ENCODE measurements around the gene CFAP221. TPM values are rescaled to one million over a fixed set of nuclear protein-coding genes. Genes with fewer than 3 reads are reported as not detected.

Gene CFAP221
- total and polyA plus RNA-seq, 10 of the 15 experiments (the other 5 are each of a cell fraction or from before 2014, with no cell fraction given), result not detected

DNA sequence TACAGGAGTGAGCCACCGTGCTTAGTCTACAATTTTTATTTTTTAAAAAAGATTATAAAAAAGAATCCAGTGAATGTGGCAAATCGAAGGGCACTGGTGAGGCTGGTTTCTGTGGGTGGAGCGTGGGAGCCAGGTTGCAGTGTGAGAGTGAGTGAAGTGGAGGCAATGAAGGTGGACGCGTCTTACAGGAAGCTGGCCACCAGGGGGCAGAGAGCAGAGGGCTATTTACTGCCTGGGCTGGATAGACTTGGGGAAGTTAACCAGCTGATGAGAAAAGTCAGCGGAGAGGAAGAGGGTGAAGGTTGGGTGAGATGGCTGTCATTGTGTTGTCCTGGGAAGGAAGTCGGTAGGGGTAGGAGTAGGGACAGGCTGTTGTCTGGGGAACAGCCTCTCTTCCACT, 26.8 kb upstream of the CFAP221 start:
- ATAC-seq, result peak; percentile 98
- BruUV-seq (replicated peaks), result no TSS peak
- WGBS (ENCODE audit: insufficient coverage, insufficient replicate concordance, low lambda C conversion rate, missing lambda C conversion rate), result 8% methylated on average over 7 of the region's 7 CpGs
- TF ChIP-seq RAD21 (IDR thresholded peaks at IDR 0.05; ENCODE audit: insufficient read depth, low read depth, low read length) (peak; percentile 53), YY1 (IDR thresholded peaks at IDR 0.05; ENCODE audit: low read depth, low read length) (0 out of 2 replicates have a peak, but pooled peaks have one; percentile 25), RBBP5 (conservative IDR thresholded peaks at IDR 0.05) (no peak), CBFB (IDR thresholded peaks at IDR 0.05; ENCODE audit: low read depth) (no peak), NFYA (IDR thresholded peaks at IDR 0.05; ENCODE audit: borderline replicate concordance, low read depth, low read length) (no peak), MTA3 (IDR thresholded peaks at IDR 0.05; ENCODE audit: borderline replicate concordance, low read length) (no peak), HDGF (IDR thresholded peaks at IDR 0.05) (no peak), BMI1 (IDR thresholded peaks at IDR 0.05; ENCODE audit: borderline replicate concordance) (no peak), STAT1 (conservative IDR thresholded peaks at IDR 0.05) (no peak), POU2F2 (IDR thresholded peaks at IDR 0.05; ENCODE audit: borderline replicate concordance, low read depth, low read length) (no peak), CHD1 (IDR thresholded peaks at IDR 0.05; ENCODE audit: low read depth, low read length) (no peak), POLR2A (IDR thresholded peaks at IDR 0.05; ENCODE audit: low read depth, low read length) (no peak), PAX8 (IDR thresholded peaks at IDR 0.05) (no peak), SMC3 (IDR thresholded peaks at IDR 0.05; ENCODE audit: borderline replicate concordance, low read length) (peak; percentile 72), BHLHE40 (IDR thresholded peaks at IDR 0.05; ENCODE audit: borderline replicate concordance in 1 of 2, low read depth in 2 of 2, low read length in 1 of 2) (no peak), ZZZ3 (IDR thresholded peaks at IDR 0.05; ENCODE audit: control insufficient read depth, insufficient read length, low read depth) (no peak)
- TF ChIP-seq, protein P1, sequence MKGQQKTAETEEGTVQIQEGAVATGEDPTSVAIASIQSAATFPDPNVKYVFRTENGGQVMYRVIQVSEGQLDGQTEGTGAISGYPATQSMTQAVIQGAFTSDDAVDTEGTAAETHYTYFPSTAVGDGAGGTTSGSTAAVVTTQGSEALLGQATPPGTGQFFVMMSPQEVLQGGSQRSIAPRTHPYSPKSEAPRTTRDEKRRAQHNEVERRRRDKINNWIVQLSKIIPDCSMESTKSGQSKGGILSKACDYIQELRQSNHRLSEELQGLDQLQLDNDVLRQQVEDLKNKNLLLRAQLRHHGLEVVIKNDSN (IDR thresholded peaks at IDR 0.05; ENCODE audit: borderline replicate concordance, extremely low read length, insufficient read depth, low read depth, low read length), result no peak
- TF ChIP-seq, protein P2, sequence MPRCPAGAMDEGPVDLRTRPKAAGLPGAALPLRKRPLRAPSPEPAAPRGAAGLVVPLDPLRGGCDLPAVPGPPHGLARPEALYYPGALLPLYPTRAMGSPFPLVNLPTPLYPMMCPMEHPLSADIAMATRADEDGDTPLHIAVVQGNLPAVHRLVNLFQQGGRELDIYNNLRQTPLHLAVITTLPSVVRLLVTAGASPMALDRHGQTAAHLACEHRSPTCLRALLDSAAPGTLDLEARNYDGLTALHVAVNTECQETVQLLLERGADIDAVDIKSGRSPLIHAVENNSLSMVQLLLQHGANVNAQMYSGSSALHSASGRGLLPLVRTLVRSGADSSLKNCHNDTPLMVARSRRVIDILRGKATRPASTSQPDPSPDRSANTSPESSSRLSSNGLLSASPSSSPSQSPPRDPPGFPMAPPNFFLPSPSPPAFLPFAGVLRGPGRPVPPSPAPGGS (IDR thresholded peaks at IDR 0.05; ENCODE audit: borderline replicate concordance, insufficient read depth, low read depth, low read length, poor library complexity, severe bottlenecking), result no peak
- TF ChIP-seq, protein P3, sequence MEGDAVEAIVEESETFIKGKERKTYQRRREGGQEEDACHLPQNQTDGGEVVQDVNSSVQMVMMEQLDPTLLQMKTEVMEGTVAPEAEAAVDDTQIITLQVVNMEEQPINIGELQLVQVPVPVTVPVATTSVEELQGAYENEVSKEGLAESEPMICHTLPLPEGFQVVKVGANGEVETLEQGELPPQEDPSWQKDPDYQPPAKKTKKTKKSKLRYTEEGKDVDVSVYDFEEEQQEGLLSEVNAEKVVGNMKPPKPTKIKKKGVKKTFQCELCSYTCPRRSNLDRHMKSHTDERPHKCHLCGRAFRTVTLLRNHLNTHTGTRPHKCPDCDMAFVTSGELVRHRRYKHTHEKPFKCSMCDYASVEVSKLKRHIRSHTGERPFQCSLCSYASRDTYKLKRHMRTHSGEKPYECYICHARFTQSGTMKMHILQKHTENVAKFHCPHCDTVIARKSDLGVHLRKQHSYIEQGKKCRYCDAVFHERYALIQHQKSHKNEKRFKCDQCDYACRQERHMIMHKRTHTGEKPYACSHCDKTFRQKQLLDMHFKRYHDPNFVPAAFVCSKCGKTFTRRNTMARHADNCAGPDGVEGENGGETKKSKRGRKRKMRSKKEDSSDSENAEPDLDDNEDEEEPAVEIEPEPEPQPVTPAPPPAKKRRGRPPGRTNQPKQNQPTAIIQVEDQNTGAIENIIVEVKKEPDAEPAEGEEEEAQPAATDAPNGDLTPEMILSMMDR (IDR thresholded peaks at IDR 0.05 in 2 of 3, conservative IDR thresholded peaks at IDR 0.05 in 1 of 3; ENCODE audit: control insufficient read depth in 2 of 3, extremely low read depth in 1 of 3, insufficient read depth in 1 of 3, low read depth in 3 of 3, low read length in 3 of 3), result peak; percentile 61 to 80 (median 79)
- TF ChIP-seq, protein P4, sequence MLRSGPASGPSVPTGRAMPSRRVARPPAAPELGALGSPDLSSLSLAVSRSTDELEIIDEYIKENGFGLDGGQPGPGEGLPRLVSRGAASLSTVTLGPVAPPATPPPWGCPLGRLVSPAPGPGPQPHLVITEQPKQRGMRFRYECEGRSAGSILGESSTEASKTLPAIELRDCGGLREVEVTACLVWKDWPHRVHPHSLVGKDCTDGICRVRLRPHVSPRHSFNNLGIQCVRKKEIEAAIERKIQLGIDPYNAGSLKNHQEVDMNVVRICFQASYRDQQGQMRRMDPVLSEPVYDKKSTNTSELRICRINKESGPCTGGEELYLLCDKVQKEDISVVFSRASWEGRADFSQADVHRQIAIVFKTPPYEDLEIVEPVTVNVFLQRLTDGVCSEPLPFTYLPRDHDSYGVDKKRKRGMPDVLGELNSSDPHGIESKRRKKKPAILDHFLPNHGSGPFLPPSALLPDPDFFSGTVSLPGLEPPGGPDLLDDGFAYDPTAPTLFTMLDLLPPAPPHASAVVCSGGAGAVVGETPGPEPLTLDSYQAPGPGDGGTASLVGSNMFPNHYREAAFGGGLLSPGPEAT (IDR thresholded peaks at IDR 0.05; ENCODE audit: low read depth), result no peak

More for the DNA sequence above, 26.8 kb upstream of the CFAP221 start:
- ChIA-PET POLR2A (no interaction called here), CTCF (interaction anchor here (0.7 to 3.2 kb wide), 13 partner anchors 8 to 658 kb away, joined by 3 to 13 read pairs (median 4); no protein-coding TSS in a partner anchor), SMC1A (ENCODE audit: uncharacterized antibody, unreplicated experiment) (interaction anchor here (1.0 to 1.7 kb wide), 3 partner anchors 13 to 108 kb away, joined by 3 read pairs; no protein-coding TSS in a partner anchor), RAD21 (ENCODE audit: unreplicated experiment) (interaction anchor here (1.0 kb wide), 1 partner anchor 140 kb away, joined by 4 read pairs; no protein-coding TSS in a partner anchor)
- Histone ChIP-seq H4K20me1 (ENCODE audit: control insufficient read depth, insufficient read depth) (no peaks in the 10 kb centered on the region), H3K79me2 (ENCODE audit: control insufficient read depth, insufficient read depth, low read length) (no peaks in the 10 kb centered on the region), H3K36me3 (ENCODE audit: control insufficient read depth in 2 of 2, insufficient read depth in 2 of 2, low read length in 1 of 2) (no peaks in the 10 kb centered on the region), H3K9me3 (replicated peaks; ENCODE audit: control insufficient read depth, insufficient read depth, low read length) (no peaks in the 10 kb centered on the region), H3K27me3 (replicated peaks in 1 of 2; ENCODE audit: control insufficient read depth in 2 of 2, insufficient read depth in 2 of 2, low read length in 1 of 2) (peaks cover 0 to under 1% of the 10 kb centered on the region in 2 experiments; a peak in 2 of 4 replicates), H3K4me2 (ENCODE audit: control insufficient read depth, insufficient read depth) (no peak overlapping the region), H3K9ac (ENCODE audit: control insufficient read depth, insufficient read depth, low read length) (no peak overlapping the region), H3K4me3 (no peak overlapping the region), H3K4me1 (ENCODE audit: control insufficient read depth, insufficient read depth, low read length) (no peaks in the 10 kb centered on the region; the same call in 1 of the 2 replicates), H3K27ac (ENCODE audit: control insufficient read depth, insufficient read depth) (no peak overlapping the region), H2AFZ (ENCODE audit: control insufficient read depth, low read depth, low read length) (no peak overlapping the region)
- no peak for DNase-seq (ENCODE audit: low read depth, low spot score)
- peak; percentile 13 for FAIRE-seq
- intact Hi-C loops (cut with micrococcal nuclease; ENCODE audit: unreplicated experiment), result loop anchor here (1.0 kb wide), 1 partner anchor 143 kb away; no protein-coding TSS in a partner anchor
- in situ Hi-C loops (cut with MboI), result no loop called here
